NCI-H2029 treated with DMSO at 0.1 percent for 48 hours (cell line): ENCODE results near the gene HCK.
"Not testable (repeated sequence)": the region's sequence is repeated elsewhere in the genome, so short reads cannot be mapped to it uniquely, and the experiment has no call there.

Experiments used
- DNase-seq: peaks from one replicate; lab custom pipeline; 2025; lab: John Stamatoyannopoulos, UW

Gene HCK

DNA sequence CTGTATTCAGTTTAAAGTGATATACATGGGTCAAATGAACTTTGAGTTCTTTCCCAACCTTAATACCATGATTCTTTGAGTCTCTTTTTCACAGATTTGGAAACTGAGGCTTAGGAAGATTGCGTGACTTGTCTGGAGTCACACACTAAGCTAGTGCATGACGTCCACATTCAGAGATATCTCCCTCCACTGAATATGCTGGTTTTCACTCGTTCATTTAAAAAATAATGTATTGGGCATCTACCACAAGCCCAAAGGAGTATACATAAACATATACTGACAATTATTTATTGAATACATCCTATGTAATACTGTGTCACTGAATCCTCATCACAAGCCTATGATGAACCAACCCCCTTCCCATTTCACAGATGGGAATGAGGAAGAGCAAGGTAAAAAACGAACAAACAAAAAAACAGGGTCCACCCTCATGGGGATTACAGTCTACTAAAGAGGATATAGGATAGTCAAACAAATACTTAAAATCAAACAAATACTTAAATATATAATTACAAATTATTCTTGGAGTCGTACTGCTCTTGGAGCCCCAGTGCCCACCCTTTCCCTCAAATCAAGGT lies 56.9 kb downstream of the HCK start:
- no peak for DNase-seq

DNA sequence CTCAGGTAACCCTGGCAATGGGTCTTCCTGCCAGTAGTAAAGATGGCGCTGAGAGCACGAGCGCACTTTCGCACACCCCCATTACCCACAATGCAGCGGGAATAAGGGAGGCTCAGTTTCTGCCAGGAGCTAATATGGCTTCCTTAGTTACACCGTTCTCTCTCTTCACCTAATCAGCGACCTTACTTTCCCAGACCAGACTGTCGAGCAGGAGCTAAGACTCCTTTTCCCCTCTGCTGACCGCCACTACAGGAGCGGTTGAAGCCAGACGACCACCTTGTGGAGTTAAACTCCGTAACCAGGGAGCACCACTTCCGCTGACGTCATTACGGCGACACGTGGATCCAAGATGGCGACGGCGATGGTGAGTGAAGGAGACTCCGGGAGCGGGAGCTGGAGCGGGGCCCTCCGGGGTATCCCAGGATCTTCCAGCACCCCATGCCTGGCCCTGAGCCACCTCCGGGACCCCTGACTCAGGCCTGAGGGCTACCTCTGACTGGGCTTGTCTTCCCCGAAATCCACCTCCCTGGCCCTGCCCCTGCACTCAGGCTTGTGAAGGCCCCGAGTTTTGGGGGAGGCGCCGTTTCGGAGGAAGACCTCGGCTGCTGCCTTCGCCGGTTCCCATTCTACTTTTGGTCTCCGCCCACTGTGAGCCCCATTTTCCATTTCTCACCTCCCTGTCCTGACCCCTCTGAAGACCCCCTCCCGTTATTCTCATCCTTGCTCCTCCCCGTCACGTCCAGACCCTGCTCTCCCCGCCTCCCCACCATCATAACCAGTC lies 57.5 kb downstream of the HCK start, which contains the start of gene TM9SF4:
Gene TM9SF4 (plus strand): TSS at position 323 of the 781 bp plus-strand sequence. CDS start 27 bp downstream, at position 350.
- peak; percentile 96 for DNase-seq

DNA sequence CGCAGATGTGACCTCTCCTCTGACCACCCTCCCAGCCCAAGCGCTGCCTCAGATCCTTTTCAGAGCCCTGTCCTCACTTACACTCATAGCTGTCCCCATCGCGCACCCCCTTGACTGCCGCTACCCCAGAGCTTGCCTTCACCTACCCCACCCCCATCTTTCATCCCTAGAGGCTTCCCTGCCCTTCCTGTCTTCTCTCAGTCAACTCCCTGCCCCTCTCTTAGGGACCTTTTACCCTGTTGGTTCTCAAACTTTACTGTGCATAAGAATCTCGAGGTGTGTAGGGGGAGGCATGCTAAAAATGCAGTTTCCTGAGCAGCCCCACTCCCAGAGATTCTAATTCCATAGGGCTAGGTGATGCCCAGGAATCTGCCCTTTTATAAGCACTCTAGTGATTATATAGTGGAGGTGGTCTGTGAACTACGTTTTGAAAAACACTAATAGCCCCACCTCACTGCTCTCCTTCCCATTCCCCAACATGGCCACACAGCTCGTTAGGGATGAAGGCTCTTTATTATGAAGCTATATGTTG lies 58.2 kb downstream of the HCK start:
- no peak for DNase-seq

DNA sequence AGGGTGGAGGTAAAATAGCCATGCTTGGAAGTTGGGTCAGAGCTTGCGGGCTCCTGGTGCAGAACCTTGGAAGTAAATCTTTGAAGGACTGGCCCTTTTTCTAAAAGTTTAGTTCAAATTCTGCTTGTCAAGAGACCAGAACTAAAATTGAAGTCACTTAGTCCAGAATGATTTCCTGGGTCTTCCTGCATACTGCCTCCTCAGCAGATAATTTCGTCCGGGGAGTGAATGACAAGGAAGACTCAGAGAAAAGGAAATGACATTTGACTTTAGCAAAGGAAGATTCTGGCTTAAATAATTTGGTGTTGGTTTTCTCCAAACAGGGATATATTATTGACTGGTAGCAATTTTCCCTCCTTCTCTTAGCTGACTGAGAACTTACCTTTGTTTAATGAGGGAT lies 58.7 kb downstream of the HCK start:
- no peak for DNase-seq

DNA sequence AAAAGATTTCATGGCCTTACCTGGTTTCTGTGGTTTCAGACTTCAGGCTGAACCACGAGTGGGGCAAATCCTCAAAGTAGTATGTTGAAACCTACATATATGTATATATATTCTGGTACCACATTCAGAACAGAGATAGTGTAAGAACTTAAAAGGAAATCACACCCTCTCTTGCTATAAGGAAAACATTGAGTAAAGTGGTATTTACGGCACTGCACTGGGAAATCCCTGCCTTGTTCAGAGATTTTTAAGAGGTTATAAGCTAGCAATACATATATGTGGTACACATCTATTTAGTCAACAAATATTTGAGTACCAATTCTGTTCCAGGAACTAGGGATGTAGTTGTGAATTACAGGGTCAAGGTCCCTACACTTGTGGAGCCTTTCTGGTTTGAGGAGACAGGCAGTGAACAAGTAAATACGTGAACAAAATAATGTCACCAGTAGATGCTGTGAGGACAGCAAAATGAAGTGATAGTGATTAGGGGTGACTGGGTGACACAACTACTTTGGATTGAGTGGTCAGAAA lies 59.2 kb downstream of the HCK start:
- DNase-seq: no peak

DNA sequence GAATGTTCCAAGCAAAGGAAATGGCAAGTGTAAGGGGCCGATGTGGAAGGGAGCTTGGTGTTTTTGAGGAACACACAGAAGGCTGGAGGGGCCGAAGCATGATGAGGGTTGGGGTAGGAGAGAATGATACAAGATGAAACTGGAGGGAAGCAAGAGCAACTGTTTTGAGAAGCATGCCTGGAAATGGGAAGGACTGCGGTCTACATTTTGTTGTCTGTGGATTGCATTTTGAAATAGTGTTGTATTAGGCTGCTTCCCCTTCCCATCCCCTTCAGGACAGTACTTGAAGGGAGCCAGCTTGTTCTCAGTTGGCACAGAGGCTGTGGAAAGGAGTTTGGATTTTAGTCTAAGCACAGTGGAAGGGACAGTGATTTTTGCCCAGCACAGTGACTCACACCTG lies 59.7 kb downstream of the HCK start:
- DNase-seq: no peak

DNA sequence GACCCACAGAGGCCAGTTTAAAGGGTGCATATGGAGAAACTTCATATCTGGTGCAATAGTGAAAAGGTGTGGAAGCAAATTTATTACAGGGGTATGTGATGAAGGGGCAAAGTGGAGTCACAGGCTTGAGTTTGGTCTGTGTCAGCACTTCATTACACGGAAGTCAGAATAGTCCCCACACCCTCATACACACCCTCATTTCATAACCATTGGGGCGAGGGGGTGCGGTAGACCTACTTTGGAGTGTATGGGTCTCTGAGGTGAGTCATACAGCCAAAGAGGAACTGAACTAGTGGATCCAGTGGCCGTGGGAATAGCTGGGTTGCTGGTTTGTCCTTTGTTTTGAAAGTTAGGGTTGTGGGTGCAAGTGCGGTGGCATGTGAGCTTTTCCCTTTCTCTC lies 60.8 kb downstream of the HCK start:
- no peak for DNase-seq

DNA sequence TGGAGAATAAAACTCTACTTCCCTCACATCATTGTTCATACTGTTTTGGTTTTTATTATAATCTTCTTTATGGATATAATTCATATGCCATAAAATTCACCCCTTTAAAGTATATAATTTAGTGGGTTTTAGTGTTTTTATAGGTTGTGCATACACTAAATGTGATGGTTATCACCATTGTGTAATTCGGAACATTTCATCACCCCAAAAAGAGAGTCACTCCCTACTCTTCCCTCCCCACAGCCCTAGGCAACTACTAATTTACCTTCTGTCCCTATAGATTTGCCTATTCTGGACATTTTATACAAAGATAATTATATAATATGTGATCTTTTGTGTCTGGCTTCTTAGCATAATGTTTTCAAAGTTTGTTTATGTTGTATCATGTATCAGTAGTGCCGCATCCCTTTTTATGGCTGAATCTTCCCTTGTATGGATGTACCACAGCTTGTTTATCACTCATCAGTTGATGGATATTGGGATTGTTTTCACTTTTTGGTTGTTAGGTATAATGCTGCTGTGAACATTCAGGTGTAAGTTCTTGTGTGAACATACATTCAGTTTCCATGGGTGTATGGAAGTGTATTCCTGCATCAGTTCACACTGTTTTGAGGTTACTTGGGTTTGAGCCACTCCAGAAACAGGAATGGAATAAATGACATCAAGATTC lies 61.7 kb downstream of the HCK start:
- DNase-seq: no peak

DNA sequence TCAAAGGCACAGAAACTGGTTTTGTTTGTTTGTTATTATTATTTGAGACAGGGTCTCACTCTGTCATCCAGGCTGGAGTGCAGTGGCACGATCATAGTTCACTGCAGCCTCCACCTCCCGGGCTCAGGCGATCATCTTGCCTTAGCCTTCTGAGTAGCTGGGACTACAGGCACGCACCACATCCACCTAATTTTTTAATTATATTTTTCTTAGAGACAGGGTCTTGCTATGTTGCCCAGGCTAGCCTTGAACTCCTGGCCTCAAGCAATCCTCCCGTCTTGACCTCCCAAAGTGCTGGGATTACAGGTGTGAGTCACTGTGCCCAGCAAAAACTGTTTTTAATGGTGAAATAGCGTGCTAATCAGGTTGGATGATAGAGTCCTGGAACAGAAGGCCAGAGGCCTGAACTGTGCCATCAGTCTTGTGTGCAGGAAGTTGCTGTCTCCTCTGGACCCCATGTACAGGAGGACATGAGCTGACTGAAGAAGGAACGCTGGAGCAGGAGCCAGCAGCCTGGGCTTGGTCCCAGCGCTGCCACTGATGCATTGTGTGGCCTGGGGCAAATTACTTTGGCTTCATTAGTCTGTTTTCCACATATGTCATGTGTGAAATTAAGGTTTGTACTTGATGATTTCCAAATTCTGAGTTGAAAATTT lies 62.4 kb downstream of the HCK start:
- DNase-seq: no peak

DNA sequence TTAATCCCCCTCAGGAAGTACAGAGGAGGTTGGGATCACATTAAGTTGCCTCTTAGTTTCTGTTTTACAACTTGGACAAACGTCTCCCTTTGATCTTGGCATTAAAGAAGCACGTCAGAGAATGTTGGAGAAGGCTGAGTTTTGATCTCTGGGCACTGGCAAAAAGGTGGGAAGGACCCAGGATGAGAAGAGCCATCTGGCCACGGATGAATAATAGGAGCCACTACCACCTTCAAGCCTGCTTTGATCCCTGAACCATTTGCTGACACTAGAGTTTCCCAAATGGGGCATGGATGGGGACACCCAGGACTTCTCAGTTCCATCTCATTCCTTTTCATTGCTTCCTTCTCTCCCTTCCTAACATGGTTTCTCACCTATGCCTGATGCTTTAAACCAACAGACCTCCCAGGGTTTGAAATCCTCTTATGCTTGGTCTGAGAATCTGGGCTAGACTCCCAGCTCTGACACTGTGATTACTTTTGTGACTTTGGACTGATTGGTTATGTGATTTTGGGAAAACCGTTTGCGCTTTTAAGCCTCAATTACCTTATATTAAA lies 63.2 kb downstream of the HCK start:
- DNase-seq: no peak

DNA sequence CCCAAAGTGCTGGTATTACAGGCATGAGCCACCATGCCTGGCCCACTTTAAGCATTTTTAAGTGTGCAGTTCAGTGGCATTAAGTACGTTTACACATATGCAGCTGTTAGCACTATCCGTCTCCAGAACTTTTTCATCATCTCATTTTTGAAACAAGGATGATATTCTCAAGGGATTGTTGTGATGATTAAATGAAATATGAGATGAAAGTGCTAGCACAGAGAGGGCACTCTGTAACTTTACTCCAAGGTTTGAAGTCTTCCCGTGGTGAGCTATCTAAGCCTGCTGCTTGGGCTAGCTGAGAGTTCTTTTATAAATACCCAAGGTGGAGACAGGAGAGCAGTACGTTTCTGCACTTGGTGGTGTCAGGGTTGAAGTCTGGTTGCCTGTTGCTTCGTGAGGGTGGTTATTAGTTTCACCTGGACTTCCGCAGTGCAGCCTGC lies 64.1 kb downstream of the HCK start:
- DNase-seq: peak; percentile 18

DNA sequence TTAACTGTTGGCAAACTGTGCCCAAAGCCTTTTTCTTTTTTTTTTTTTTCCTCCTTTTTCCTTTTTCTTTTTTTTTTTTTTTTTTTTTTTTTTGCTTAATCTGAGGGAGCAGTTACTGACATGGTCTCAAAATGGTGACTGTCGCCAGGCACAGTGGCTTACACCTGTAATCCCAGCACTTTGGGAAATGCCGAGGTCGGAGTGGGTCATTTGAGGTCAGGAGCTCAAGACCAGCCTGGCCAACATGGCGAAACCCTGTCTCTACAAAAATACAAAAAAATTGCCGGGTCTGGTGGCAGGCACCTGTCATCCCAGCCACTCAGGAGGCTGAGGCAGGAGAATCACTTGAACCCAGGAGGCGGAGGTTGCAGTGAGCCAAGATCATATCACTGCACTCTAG lies 64.8 kb downstream of the HCK start:
- DNase-seq: not testable (repeated sequence)

DNA sequence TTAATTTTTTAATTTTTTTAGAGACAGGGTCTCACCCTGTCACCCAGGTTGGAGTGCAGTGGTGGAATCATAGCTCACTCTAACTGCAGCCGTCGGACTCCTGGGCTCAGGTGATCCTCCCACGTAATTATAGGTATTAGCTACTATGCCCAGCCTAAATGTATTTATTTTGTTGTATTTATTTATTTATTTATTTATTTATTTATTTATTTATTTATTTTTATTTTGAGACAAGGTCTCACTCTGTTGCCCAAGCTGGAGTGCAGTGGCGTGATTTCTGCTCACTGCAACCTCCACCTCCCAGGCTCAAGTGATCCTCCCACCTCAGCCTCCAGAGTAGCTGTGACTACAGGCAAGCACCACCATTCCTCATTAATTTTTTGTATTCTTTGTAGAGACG lies 66.4 kb downstream of the HCK start:
- not testable (repeated sequence) for DNase-seq

DNA sequence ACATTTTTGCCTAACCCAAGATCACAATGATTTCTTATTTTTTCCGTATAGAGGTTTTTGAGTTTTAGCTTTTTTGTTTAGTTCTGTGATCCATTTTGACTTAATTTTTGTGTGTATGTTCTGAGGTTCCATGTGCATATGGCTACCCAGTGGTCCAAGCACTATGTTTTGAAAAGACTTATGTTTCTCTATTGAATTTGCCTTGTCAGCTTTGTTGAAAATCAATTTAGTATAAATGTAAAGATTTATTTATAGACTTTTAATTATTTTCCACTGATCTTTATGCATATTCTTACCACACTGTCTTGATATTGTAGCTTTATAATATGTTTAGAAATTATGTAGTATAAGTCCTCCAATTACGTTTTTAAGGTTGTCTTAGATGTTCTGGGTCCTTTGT lies 67.7 kb downstream of the HCK start:
- DNase-seq: no peak

DNA sequence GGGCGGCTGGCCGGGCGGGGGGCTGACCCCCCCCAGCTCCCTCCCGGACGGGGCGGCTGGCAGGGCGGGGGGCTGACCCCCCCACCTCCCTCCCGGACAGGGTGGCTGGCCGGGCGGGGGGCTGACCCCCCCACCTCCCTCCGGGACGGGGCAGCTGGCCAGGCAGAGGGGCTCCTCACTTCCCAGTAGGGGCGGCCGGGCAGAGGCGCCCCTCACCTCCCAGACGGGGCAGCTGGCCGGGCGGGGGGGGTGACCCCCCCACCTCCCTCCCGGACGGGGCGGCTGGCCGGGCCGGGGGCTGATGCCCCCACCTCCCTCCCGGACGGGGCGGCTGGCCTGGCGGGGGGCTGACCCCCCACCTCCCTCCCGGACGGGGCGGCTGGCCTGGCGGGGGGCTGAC lies 69.9 kb downstream of the HCK start:
- not testable (repeated sequence) for DNase-seq

DNA sequence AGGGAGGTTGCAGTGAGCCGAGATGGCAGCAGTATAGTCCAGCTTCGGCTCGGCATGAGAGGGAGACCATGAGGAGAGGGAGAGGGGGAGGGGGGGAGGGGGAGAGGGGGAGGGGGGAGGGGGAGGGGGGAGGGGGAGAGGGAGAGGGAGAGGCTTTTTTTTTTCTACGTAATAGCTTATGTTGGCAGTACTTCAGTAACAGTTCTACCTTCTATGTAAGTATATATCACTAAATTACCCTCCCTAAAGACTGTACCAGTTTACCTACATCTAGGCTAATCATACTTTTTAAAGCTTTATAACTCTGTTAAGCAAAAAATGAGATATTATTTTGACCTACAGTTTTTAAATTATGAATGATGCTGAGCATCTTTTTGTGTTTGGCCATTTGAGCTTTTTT lies 71.0 kb downstream of the HCK start:
- DNase-seq: no peak

DNA sequence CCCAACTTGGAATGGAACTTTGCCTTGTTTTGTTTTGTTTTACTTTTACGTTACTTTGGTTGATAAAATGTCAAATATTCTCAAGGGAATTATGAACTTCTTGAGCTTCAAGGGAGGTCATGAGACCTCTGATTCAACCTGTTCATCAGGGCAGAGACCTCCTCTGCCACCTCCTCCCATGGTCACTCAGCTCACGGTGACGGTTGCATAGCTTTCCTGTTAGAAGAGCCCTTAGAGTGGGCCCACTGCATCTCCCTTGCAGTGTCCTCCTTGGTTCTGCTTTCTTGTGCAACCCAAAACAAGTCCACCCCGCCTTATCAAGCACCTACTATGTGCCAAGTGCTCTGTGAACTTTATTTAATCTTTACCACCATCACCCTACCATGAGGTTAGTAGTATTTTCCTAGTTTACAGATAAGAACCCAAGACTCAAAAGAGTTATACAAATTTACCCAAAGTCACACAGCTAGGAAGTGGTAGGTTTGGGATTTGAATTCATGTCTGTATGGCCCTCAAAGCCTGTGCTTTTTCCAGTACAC lies 72.9 kb downstream of the HCK start:
- no peak for DNase-seq

DNA sequence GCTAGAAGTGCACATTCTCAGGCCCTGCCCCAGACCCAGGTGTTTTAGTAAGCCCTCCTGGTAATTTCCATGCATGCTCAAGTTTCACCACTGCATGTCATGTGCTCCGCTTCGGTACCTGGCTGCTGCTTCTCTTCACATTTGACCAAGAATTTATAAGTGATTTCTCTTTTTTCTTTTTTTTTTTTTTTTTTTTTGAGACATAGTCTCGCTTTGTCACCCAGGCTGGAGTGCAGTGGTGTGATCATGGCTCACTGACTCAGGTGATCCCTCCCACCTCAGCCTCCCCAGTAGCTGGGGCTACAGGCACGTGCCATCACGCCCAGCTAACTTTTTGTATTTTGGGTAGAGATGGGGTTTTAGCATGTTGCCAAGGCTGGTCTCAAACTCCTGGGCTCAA lies 73.5 kb downstream of the HCK start:
- DNase-seq: no peak

DNA sequence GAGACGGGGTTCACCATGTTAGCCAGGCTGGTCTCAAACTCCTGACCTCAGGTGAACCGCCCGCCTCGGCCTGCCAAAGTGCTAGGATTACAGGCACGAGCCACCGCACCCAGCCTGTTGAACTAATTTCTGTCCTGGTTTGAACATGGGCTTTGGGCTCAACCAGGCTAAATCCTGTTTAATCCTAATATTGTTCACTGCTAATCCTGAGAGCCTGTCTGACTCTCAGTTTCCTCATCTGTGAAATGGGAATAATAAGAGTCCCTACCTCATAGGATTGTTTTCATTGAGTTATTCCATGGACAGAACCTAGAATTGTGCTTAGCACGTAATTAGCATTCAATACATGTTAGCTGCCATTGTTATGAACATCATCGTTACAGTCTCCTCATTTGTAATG lies 74.9 kb downstream of the HCK start:
- DNase-seq: no peak

DNA sequence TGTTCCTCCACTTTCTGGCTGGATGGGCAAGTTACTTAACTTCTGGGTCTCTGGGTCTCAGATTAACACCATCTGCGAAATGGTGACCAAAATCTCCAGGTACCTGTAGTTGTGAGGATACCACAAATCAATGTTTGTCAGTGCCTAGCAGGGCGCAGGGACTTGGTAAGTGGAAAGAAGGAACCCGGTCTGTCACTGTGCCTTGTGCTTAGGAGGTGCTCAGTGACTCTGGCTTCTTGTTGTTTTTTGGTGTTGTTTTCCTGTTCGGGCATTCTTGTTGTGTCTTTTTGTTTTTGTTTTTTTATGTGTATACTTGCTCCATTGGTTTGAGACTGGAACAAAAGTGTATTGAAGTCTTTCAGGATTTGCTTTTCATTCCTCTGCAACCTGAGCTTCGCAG lies 75.3 kb downstream of the HCK start:
- DNase-seq: no peak

DNA sequence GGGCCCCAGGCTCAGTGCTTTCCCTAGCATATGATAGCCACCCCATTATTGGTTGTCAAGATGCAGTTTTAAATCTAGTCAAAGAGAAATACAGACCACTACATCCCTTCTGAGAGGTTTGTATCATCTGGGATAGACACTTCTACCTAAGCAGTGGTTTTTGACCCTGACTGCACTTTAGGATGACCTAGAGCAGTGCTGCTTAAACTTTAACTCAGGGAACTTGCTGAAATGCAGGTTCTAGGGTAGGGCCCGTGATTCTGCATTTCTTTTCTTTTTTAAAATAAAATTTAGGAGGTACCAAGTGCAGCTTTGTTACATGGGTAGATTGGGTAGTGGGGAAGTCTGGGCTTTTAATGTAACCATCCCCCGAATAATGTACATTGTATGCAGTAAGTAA lies 76.1 kb downstream of the HCK start:
- no peak for DNase-seq

DNA sequence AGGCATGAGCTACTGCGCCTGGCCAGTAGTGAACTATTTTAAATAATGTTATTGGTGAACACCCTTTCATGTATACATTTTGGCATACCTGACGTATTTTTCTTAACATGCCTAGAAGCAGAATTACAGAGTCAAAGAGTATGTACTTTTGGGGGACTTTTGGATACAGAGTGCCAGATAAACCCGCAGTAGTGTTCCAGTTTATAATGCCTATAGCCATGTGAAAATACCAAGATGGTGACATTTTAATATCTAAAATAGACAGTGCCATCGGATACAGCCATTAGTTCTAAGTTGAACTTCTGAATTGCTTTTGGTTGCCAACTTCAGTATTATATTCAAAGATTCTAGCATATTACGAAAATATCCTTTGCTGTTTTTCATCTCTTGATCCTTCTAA lies 77.8 kb downstream of the HCK start:
- DNase-seq: no peak
